Measurements from ENCODE around the gene RPP14.

Gene RPP14

GRCh38 chr3:58305882-58306711 lies at the start of gene RPP14, which contains the start of gene HTD2:
Gene RPP14, plus strand, starts transcription at chr3:58306245. Its CDS starts 4,085 bp downstream, at chr3:58310330.
Gene HTD2, plus strand, starts transcription at chr3:58306520. Its CDS starts 11,094 bp downstream, at chr3:58317614.
- peak; percentile 93 for TF ChIP-seq CTCF (IDR thresholded peaks at IDR 0.05; ENCODE audit: borderline replicate concordance, insufficient read depth, low read depth, low read length)
- peak within 1 kb of the TSS; percentile 80 for H3K4me3 ChIP-seq (ENCODE audit: low read depth, low read length)

GRCh38 chr3:58256511-58256910 lies 49.5 kb upstream of the RPP14 start:
- no peak for TF ChIP-seq CTCF (IDR thresholded peaks at IDR 0.05; ENCODE audit: borderline replicate concordance, insufficient read depth, low read depth, low read length)
- no peak overlapping the region for H3K4me3 ChIP-seq (ENCODE audit: low read depth, low read length)

DNA sequence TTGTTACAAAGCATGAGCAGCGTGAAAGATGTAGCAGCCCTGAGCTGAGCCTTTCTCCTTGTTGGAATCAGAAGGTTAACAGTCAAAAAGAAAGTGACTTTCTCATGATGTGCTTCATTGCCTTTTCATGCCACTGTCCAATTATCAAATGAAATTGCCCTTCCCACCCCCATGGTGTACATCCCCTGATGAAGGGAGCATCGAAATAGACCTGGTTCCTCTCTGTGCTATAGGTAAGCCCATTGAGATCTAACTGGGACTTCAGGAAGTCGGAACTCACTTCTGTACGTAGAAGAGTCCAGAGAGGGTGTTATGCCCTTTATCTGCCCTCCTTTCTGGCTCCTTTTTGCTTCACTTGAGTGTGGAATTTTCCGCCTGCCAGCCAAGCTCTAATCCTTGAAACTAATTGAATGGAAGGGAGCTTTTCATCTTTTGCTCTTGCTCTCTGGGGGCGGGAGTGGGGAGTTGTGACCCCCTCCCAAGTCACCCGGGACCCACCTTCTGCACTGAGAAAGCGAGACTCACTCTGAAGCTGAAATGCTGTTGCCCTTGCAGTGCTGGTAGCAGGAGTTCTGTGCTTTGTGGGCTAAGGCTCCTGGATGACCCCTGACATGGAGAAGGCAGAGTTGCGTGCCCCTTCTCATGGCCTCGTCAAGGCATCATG lies 47.5 kb upstream of the RPP14 start:
- no peak overlapping the region for H3K4me3 ChIP-seq (ENCODE audit: low read depth, low read length)
- no peak for TF ChIP-seq CTCF (IDR thresholded peaks at IDR 0.05; ENCODE audit: borderline replicate concordance, insufficient read depth, low read depth, low read length)

DNA sequence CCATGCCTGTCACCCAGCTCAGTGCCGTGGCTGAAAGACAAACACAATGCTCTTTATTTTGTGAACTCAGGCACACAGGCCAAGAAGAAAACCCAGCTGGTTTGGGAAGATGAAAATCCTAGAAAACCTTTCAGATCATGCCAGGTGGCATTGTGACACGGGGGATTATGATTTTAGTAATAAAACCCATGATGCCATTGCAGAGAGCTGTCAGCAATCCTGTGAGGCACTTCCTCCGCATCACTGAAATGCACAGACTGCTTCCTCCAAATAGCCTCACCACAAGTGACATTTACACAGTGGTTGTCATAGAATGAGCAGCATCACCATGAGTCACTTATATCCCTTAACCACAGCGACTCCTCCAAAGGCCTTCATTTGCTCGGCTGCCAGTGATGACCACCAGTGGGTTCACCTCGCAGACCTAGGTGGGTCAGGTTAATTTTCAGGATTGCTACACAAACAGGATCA lies 45.7 kb upstream of the RPP14 start:
- no peak for TF ChIP-seq CTCF (IDR thresholded peaks at IDR 0.05; ENCODE audit: borderline replicate concordance, insufficient read depth, low read depth, low read length)
- no peak overlapping the region for H3K4me3 ChIP-seq (ENCODE audit: low read depth, low read length)

DNA sequence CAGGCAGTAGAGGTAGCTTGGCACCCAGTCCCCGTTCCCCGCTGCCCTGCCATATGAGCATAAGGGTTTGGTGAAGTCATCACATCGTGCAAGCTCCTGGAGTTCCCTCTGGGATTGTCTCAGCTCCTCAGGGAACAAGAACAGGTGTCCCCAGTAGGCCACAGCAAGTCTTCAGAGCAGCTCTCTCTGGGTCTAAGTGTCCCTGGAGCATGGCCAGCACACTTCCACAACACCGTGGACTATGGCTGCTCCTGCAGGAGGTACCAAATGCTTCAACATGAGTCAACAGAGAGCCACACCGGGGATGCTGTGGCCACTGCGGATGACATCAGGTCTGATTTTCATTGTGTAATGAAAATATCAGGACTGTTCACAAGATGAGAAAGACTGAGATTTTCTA lies 45.3 kb upstream of the RPP14 start:
- TF ChIP-seq CTCF (IDR thresholded peaks at IDR 0.05; ENCODE audit: borderline replicate concordance, insufficient read depth, low read depth, low read length), result no peak
- H3K4me3 ChIP-seq (ENCODE audit: low read depth, low read length), result no peak overlapping the region

- H3K4me3 ChIP-seq (ENCODE audit: low read depth, low read length), result no peak overlapping the region
- no peak for TF ChIP-seq CTCF (IDR thresholded peaks at IDR 0.05; ENCODE audit: borderline replicate concordance, insufficient read depth, low read depth, low read length)
These were observed 43.9 kb upstream of the RPP14 start for GRCh38 chr3:58261954-58262666.

All from GM12875 (cell line).